Ovary (tissue), 9 donors: ENCODE results near the gene TPK1. TPM values are rescaled to one million over a fixed set of nuclear protein-coding genes. Genes with fewer than 3 reads are reported as not detected.

Experiments used
- DNase-seq, 5 donors: peaks; one replicate each; pipeline ENCODE4 v3.0.0-alpha.2; 2019 to 2020
- H3K27ac ChIP-seq, 2 donors: fragments of 200-600 bp; one replicate each; pipeline versions ENCODE4 v1.5.1 to v1.8.0; 2019 to 2022
- H3K27me3 ChIP-seq: fragments of 200-600 bp; one replicate; pipeline ENCODE4 v1.8.0; 2022
- H3K36me3 ChIP-seq: fragments of 200-600 bp; sonication (generic); one replicate; pipeline ENCODE4 v1.5.1; 2019
- H3K4me1 ChIP-seq: one replicate; pipeline ENCODE4 v1.8.1; 2013; ENCODE audit warnings: mild to moderate bottlenecking, moderate library complexity; ENCODE audit not compliant: insufficient read depth
- H3K4me3 ChIP-seq: fragments of 200-600 bp; sonication (generic); one replicate; pipeline ENCODE4 v1.5.1; 2017
- H3K9me3 ChIP-seq, 2 donors: fragments of 200-600 bp in 1 of 2; sonication (generic) in 1 of 2; one replicate each; pipeline versions ENCODE4 v1.5.1 to v1.8.1; 2013 to 2019; ENCODE audit warnings: mild to moderate bottlenecking in 1 of 2, moderate library complexity in 1 of 2
- EP300 ChIP-seq: sonication (generic); formaldehyde crosslinking; IDR thresholded peaks from one replicate; pipeline ENCODE4 v1.6.1; 2017; ENCODE audit warnings: antibody characterized with exemption
- POLR2A ChIP-seq: fragments of 450-650 bp; IDR thresholded peaks from one replicate; pipeline ENCODE4 v1.6.1; 2017; ENCODE audit warnings: antibody characterized with exemption, mild to moderate bottlenecking, moderate library complexity
- WGBS, 3 donors: extraction: QIAGEN DNeasy Blood & Tissue Kit in 1 of 3; methylation state at CpG; one replicate each; pipeline versions ENCODE4 v1.1.5 to v1.1.7; 2013 to 2017; 5-methylcytosine and 5-hydroxymethylcytosine counted together
- intact Hi-C, 4 donors: fragments of 100-400 bp; cut with DNase I; formaldehyde crosslinking; loops; one replicate each; pipeline versions ENCODE4 v1.11.0 to v1.15.1; 2022 to 2023
- polyA plus RNA-seq, 2 donors: library from polyadenylated mRNA; stranded (reverse); fragments of 200-250 nt in 1 of 2; fragments of 350-450 nt in 1 of 2; fragmentation: Illumina TruSeq in 1 of 2; extraction: RNeasy Lipid Tissue Mini Kit (QIAGEN cat#74804) in 1 of 2; gene quantifications; one replicate each; pipeline ENCODE4 v1.2.3, GENCODE V29; 2013 to 2014
- total RNA-seq, 7 donors: library from RNA; depleted of rRNA in 2 of 7; stranded (reverse); fragments of >200 nt in 2 of 7; fragmentation: NEBNext Ultra II Directional in 3 of 7; extraction: Animal tissue kit (Norgen Biotek cat#: 25700) in 3 of 7; gene quantifications; one replicate each; pipeline versions ENCODE4 v1.1.0 to v1.2.4, GENCODE V29; 2016 to 2023
- TF ChIP-seq, protein P1 (sequence below), 3 donors: fragments of 450-650 bp in 2 of 3; fragments of 200-600 bp in 1 of 3; IDR thresholded peaks; one replicate each; pipeline versions ENCODE4 v1.5.1 to v1.8.0; 2016 to 2022; ENCODE audit warnings: antibody characterized with exemption in 3 of 3, mild to moderate bottlenecking in 1 of 3
- donor health status: DM: no; HTN: no; CAD: no; lungs with moderate emphysema.
- donor health status: DM: no; HTN: no; CAD: no.
- donor health status: Bipolar disorder and iron deficiency.
- donor health status: DM: yes; HTN: yes; CAD: no.
- donor health status: DM: no; HTN: no; CAD: no.
- donor health status: DM: yes; HTN: yes; CAD: no.

The TPK1 gene
- total and polyA plus RNA-seq, 9 donors = 3.2 to 13.1 (median 4.6) TPM

DNA sequence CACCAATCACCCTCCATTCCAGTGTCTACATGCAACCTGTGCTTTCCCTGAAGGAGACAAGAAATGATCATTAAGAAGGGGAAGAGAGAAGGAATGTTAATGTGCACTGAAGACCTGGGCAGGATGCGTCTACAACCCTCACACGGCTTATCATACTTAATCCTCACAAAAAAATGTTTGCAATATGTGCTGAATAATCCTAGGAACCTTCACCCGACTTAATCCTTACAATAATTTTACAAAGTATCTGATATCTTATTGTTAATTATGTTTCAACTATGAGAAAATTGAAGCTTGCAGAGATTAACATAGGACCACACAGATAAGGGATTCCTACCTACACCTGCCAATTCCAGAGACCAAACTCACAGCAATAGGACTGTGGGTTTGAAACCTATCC lies 287.3 kb downstream of the TPK1 start:
- H3K9me3 ChIP-seq = no peaks in the 10 kb centered on the region
- intact Hi-C loops = no loop called here
- WGBS, 3 donors = 94 to 96% (median 94%) methylated on average over 3 of the region's 3 CpGs
- H3K27me3 ChIP-seq = no peaks in the 10 kb centered on the region
- H3K36me3 ChIP-seq = no peaks in the 10 kb centered on the region
- no peak overlapping the region for H3K4me3 ChIP-seq
- H3K27ac ChIP-seq = no peak overlapping the region
- no peak for DNase-seq
- no peaks in the 10 kb centered on the region for H3K4me1 ChIP-seq
- TF ChIP-seq POLR2A (no peak), EP300 (no peak)
- TF ChIP-seq, protein P1, sequence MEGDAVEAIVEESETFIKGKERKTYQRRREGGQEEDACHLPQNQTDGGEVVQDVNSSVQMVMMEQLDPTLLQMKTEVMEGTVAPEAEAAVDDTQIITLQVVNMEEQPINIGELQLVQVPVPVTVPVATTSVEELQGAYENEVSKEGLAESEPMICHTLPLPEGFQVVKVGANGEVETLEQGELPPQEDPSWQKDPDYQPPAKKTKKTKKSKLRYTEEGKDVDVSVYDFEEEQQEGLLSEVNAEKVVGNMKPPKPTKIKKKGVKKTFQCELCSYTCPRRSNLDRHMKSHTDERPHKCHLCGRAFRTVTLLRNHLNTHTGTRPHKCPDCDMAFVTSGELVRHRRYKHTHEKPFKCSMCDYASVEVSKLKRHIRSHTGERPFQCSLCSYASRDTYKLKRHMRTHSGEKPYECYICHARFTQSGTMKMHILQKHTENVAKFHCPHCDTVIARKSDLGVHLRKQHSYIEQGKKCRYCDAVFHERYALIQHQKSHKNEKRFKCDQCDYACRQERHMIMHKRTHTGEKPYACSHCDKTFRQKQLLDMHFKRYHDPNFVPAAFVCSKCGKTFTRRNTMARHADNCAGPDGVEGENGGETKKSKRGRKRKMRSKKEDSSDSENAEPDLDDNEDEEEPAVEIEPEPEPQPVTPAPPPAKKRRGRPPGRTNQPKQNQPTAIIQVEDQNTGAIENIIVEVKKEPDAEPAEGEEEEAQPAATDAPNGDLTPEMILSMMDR (IDR thresholded peaks at IDR 0.05) = no peak

DNA sequence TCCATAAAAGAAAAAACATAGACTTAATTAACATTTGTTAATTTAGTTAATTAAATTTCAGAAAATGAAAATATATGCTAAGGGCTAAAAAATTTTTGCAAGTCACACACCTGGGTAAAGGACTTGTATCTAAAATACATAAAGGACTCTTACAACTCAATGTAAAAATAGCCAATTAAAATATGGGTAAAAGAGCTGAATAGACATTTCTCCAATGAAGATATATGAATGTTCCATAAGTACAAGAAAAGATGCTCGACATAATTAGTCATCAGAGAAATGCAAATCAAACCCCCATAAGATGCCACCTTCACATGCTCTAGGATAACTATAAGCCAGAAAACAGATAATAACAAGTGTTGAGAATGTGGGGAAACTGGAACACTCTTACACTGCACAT lies 288.0 kb downstream of the TPK1 start:
- H3K9me3 ChIP-seq = no peaks in the 10 kb centered on the region
- no peak overlapping the region for H3K27ac ChIP-seq
- intact Hi-C loops = no loop called here
- H3K36me3 ChIP-seq = no peaks in the 10 kb centered on the region
- no peaks in the 10 kb centered on the region for H3K4me1 ChIP-seq
- DNase-seq = no peak
- no peak overlapping the region for H3K4me3 ChIP-seq
- H3K27me3 ChIP-seq = no peaks in the 10 kb centered on the region
- WGBS, 3 donors = 93 to 98% (median 94%) methylated on average over 1 of the region's 1 CpG
- TF ChIP-seq, protein P1 (IDR thresholded peaks at IDR 0.05) = no peak
- TF ChIP-seq POLR2A (no peak), EP300 (no peak)

DNA sequence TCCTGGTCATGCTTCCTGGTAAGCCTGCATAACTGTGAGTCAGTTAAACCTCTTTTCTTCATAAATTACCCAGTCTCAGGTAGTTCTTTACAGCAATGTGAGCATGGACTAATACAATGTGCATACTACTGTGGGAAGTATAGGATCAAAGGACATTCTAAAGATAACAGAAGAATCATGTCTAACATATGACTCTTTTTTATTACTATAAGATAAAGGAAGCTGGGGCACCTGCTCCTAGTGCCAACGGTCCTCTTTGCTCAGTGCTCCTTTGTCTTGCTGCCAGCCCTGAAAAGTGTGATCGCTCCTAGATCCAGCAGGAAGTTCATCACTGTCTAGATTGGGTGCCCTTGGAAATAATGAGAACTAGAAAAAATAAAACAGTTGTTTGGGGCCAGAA lies 289.1 kb downstream of the TPK1 start:
- TF ChIP-seq POLR2A = no peak
- no peak for TF ChIP-seq EP300
- TF ChIP-seq, protein P1 (IDR thresholded peaks at IDR 0.05) = no peak

DNA sequence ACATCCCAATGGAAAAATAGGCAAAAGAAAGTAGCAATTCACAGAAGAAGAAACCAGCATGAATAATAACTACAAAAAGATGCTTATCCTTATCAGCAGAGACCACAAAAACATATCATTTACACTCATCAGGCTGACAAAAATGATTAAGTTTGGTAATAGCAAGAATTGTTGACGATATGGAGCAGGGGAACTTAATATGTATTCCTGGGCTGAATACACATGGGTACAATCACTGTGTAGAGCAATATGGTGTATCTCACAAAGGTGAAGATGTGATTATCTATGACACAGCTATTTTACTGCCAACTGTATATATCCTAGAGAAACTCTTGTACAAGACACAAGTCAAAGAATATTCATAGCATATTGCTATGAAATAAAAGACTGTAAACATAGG lies 290.5 kb downstream of the TPK1 start:
- Histone ChIP-seq H3K9me3 (no peaks in the 10 kb centered on the region), H3K27me3 (no peaks in the 10 kb centered on the region), H3K4me1 (no peaks in the 10 kb centered on the region), H3K36me3 (no peaks in the 10 kb centered on the region), H3K27ac (no peak overlapping the region), H3K4me3 (no peak overlapping the region)
- intact Hi-C loops = no loop called here
- DNase-seq = no peak
- 89 to 94% (median 93%) methylated on average over 1 of the region's 1 CpG for WGBS, 3 donors
- TF ChIP-seq EP300 (no peak), POLR2A (no peak)
- TF ChIP-seq, protein P1 (IDR thresholded peaks at IDR 0.05) = no peak

More for the DNA sequence above, 289.1 kb downstream of the TPK1 start:
- Histone ChIP-seq H3K27me3 (no peaks in the 10 kb centered on the region), H3K4me3 (no peak overlapping the region), H3K36me3 (no peaks in the 10 kb centered on the region), H3K27ac (no peak overlapping the region), H3K4me1 (no peaks in the 10 kb centered on the region), H3K9me3 (no peaks in the 10 kb centered on the region)
- intact Hi-C loops = no loop called here
- WGBS, 3 donors = 12 to 35% (median 30%) methylated on average over 2 of the region's 2 CpGs
- no peak for DNase-seq
